K562 (cell line): Measurements from ENCODE around the gene FES. TPM values are rescaled to one million over a fixed set of nuclear protein-coding genes. Genes with fewer than 3 reads are reported as not detected.

Source experiments
- EZH2 ChIP-seq: IDR thresholded peaks from 2 replicates; pipeline ENCODE4 v1.6.1; 2012; ENCODE audit warnings: low read depth, mild to moderate bottlenecking, inconsistent platforms, low read length, borderline replicate concordance
- KLF1 ChIP-seq: fragments of 450-650 bp; IDR thresholded peaks from 2 replicates; pipeline ENCODE4 v1.6.1; 2016; ENCODE audit warnings: missing genetic modification characterization, missing compliant biosample characterization
- L3MBTL2 ChIP-seq: fragments of 450-650 bp; IDR thresholded peaks from 2 replicates; pipeline ENCODE4 v1.6.1; 2016; ENCODE audit warnings: mild to moderate bottlenecking, moderate library complexity
- SAP30 ChIP-seq: fragments of 200-600 bp; sonication (generic); IDR thresholded peaks from 2 replicates; pipeline ENCODE4 v1.6.1; 2012; ENCODE audit warnings: borderline replicate concordance, low read depth, mild to moderate bottlenecking, moderate library complexity, low read length, control low read depth, inconsistent platforms; ENCODE audit not compliant: insufficient read depth, poor library complexity, severe bottlenecking
- TARDBP ChIP-seq: fragments of 450-650 bp; IDR thresholded peaks from 2 replicates; pipeline ENCODE4 v1.6.1; 2016
- YBX1 ChIP-seq: fragments of 450-650 bp; IDR thresholded peaks from 2 replicates; pipeline ENCODE4 v1.7.1; 2016; ENCODE audit warnings: mild to moderate bottlenecking
- ZNF175 ChIP-seq: fragments of 200-800 bp; sonication (Bioruptor generic); IDR thresholded peaks from 2 replicates; pipeline ENCODE4 v1.6.1; 2016; ENCODE audit warnings: low read depth, mild to moderate bottlenecking, missing genetic modification characterization, missing compliant biosample characterization
- ZNF217 ChIP-seq: sonication (generic); formaldehyde crosslinking; IDR thresholded peaks from 2 replicates; pipeline ENCODE4 v1.8.0; 2022; ENCODE audit warnings: mild to moderate bottlenecking, missing genetic modification reagents
- ZNF24 ChIP-seq: fragments of 450-650 bp; IDR thresholded peaks from 2 replicates; pipeline ENCODE4 v1.6.1; 2016
- ZNF644 ChIP-seq: fragments of 200-800 bp; sonication (Bioruptor generic); IDR thresholded peaks from 2 replicates; pipeline ENCODE4 v1.6.1; 2016; ENCODE audit warnings: low read depth, missing genetic modification characterization, missing compliant biosample characterization
- ZNF76 ChIP-seq: fragments of 250-450 bp; sonication (Bioruptor Pico); IDR thresholded peaks from 2 replicates; pipeline ENCODE4 v1.4.0; 2020; ENCODE audit warnings: mild to moderate bottlenecking, moderate library complexity, borderline replicate concordance
- polyA plus RNA-seq, 8 experiments: library from polyadenylated mRNA; depleted of rRNA in 4 of 8; stranded (reverse) in 5 of 8; unstranded in 3 of 8; fragments of >200 nt; fragmentation: Nextera tagmentation in 2 of 8; fragmentation: Illumina TruSeq in 1 of 8; extraction: Ambion mirVana in 2 of 8; extraction: Trizol in 1 of 8; gene quantifications; 2 replicates each; pipeline versions ENCODE4 v1.2.1 to v1.2.3, GENCODE V29; 2011 to 2014; ENCODE audit warnings: inconsistent platforms in 1 of 8, missing spikeins in 1 of 8
- total RNA-seq, 7 experiments: library from RNA; depleted of rRNA in 6 of 7; stranded (reverse); fragments of >200 nt in 6 of 7; fragmentation: Illumina TruSeq in 2 of 7; extraction: Trizol in 2 of 7; gene quantifications; 2 replicates each; pipeline versions ENCODE4 v1.2.1 to v1.2.3, GENCODE V29; 2011 to 2021; ENCODE audit warnings: low replicate concordance in 1 of 7
- TF ChIP-seq, protein P1 (sequence below), 2 experiments: fragments of 450-650 bp; formaldehyde crosslinking in 1 of 2; IDR thresholded peaks; 2 replicates each; pipeline versions ENCODE4 v1.4.0 to v1.6.1; 2014 to 2020; ENCODE audit warnings: mild to moderate bottlenecking in 2 of 2, borderline replicate concordance in 1 of 2, low read depth in 1 of 2
- TF ChIP-seq, protein P2 (sequence below): fragments of 250-450 bp; sonication (Bioruptor Pico); IDR thresholded peaks from 2 replicates; pipeline ENCODE4 v1.9.0; 2021; ENCODE audit warnings: mild to moderate bottlenecking
- TF ChIP-seq, protein P3 (sequence below): sonication (generic); formaldehyde crosslinking; IDR thresholded peaks from 2 replicates; pipeline ENCODE4 v1.8.0; 2022; ENCODE audit warnings: missing genetic modification reagents, mild to moderate bottlenecking, moderate library complexity, borderline replicate concordance
- TF ChIP-seq, protein P4 (sequence below): fragments of 450-650 bp; formaldehyde crosslinking; IDR thresholded peaks from 2 replicates; pipeline ENCODE4 v1.4.0; 2022; ENCODE audit warnings: mild to moderate bottlenecking, moderate library complexity

The FES gene
- total and polyA plus RNA-seq, 9 of the 15 experiments (the other 6 are each of a cell fraction or from before 2014, with no cell fraction given), result 0.38 to 2.6 (median 0.82) TPM

DNA sequence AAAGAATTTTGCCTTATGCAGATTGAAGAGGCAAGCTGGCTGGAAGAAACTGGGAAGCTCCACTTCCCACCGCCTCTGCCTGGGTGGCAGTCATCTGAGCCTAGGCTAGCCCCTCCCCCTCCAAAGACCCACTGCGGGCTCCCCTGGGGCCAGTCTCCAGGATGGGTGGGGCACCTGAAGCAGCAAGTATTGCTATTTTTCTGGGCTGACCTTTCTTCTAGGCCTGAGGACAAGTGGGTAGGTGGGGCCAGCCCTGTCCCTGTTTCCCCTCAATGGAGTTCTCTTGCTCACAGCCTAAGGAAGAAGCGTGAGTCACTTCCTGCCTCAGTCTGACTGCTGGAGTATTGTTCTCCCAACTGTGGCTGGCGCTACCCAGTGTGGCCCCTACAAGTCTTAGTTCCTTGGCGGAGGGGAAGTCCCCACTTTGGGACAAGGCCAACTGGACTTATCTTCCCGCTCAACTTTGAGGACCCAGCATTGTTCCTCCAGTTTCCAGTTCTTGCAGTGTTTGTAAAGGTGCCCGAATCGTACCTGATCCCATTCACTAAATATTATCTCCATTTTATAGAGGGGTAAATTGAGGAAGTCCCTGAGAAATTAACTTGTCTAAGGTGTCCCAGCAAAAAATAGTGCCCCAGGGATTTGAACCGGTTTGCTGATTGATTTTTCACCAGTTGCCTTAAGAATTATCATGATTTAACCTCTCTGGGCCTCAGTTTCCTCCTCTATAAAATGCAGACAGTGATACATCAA, 14.5 kb upstream of the FES start (continued):
- TF ChIP-seq, protein P1, sequence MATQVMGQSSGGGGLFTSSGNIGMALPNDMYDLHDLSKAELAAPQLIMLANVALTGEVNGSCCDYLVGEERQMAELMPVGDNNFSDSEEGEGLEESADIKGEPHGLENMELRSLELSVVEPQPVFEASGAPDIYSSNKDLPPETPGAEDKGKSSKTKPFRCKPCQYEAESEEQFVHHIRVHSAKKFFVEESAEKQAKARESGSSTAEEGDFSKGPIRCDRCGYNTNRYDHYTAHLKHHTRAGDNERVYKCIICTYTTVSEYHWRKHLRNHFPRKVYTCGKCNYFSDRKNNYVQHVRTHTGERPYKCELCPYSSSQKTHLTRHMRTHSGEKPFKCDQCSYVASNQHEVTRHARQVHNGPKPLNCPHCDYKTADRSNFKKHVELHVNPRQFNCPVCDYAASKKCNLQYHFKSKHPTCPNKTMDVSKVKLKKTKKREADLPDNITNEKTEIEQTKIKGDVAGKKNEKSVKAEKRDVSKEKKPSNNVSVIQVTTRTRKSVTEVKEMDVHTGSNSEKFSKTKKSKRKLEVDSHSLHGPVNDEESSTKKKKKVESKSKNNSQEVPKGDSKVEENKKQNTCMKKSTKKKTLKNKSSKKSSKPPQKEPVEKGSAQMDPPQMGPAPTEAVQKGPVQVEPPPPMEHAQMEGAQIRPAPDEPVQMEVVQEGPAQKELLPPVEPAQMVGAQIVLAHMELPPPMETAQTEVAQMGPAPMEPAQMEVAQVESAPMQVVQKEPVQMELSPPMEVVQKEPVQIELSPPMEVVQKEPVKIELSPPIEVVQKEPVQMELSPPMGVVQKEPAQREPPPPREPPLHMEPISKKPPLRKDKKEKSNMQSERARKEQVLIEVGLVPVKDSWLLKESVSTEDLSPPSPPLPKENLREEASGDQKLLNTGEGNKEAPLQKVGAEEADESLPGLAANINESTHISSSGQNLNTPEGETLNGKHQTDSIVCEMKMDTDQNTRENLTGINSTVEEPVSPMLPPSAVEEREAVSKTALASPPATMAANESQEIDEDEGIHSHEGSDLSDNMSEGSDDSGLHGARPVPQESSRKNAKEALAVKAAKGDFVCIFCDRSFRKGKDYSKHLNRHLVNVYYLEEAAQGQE (IDR thresholded peaks at IDR 0.05; ENCODE audit: borderline replicate concordance), result peak; percentile 83
- TF ChIP-seq, protein P1 (CRISPR knock-in tag; IDR thresholded peaks at IDR 0.05; ENCODE audit: low read depth), result peak; percentile 35; the same call in 1 of the 2 replicates
- TF ChIP-seq KLF1 (tag) (0 out of 2 replicates have a peak, but pooled peaks have one; percentile 17), ZNF24 (0 out of 2 replicates have a peak, but pooled peaks have one; percentile 31), ZNF175 (peak; percentile 78; the same call in 1 of the 2 replicates), SAP30 (no peak), YBX1 (no peak), ZNF644 (tag) (0 out of 2 replicates have a peak, but pooled peaks have one; percentile 60), ZNF76 (CRISPR knock-in tag) (0 out of 2 replicates have a peak, but pooled peaks have one; percentile 49), ZNF217 (CRISPR knock-in tag) (no peak), L3MBTL2 (peak; percentile 54), TARDBP (peak; percentile 36; the same call in 1 of the 2 replicates), EZH2 (no peak)
- TF ChIP-seq, protein P2, sequence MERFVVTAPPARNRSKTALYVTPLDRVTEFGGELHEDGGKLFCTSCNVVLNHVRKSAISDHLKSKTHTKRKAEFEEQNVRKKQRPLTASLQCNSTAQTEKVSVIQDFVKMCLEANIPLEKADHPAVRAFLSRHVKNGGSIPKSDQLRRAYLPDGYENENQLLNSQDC (CRISPR knock-in tag), result 0 out of 2 replicates have a peak, but pooled peaks have one; percentile 1
- TF ChIP-seq, protein P3, sequence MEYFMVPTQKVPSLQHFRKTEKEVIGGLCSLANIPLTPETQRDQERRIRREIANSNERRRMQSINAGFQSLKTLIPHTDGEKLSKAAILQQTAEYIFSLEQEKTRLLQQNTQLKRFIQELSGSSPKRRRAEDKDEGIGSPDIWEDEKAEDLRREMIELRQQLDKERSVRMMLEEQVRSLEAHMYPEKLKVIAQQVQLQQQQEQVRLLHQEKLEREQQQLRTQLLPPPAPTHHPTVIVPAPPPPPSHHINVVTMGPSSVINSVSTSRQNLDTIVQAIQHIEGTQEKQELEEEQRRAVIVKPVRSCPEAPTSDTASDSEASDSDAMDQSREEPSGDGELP (CRISPR knock-in tag), result peak; percentile 36; the same call in 1 of the 2 replicates
- TF ChIP-seq, protein P4, sequence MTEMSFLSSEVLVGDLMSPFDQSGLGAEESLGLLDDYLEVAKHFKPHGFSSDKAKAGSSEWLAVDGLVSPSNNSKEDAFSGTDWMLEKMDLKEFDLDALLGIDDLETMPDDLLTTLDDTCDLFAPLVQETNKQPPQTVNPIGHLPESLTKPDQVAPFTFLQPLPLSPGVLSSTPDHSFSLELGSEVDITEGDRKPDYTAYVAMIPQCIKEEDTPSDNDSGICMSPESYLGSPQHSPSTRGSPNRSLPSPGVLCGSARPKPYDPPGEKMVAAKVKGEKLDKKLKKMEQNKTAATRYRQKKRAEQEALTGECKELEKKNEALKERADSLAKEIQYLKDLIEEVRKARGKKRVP (CRISPR knock-in tag), result peak; percentile 36; the same call in 1 of the 2 replicates
